GM23338 (cell line): ENCODE measurements around the gene OR1J1. TPM values are rescaled to one million over a fixed set of nuclear protein-coding genes. Genes with fewer than 3 reads are reported as not detected.

Source experiments
- ATAC-seq: fragments of 200-7000 bp; cut with Tn5 transposase; 3 replicates; pipeline ENCODE4 v1.9.1; 2020
- DNase-seq: peaks from one replicate; pipeline ENCODE4 v3.0.0-alpha.2; 2015; ENCODE audit warnings: low spot score
- H2AFZ ChIP-seq: fragments of 200-600 bp; sonication (generic); 2 replicates; pipeline ENCODE4 v1.8.0; 2016; ENCODE audit warnings: antibody characterized with exemption, mild to moderate bottlenecking, moderate library complexity
- H3F3A ChIP-seq: fragments of 200-600 bp; sonication (generic); replicated peaks from 2 replicates; pipeline ENCODE4 v1.8.0; 2017; ENCODE audit warnings: antibody characterized with exemption, mixed run types, low read depth
- H3K27ac ChIP-seq: fragments of 200-600 bp; sonication (generic); 2 replicates; pipeline ENCODE4 v1.6.1; 2016; ENCODE audit warnings: low read depth
- H3K27me3 ChIP-seq: fragments of 200-600 bp; sonication (generic); 2 replicates; pipeline ENCODE4 v1.8.0; 2016; ENCODE audit warnings: mild to moderate bottlenecking, mixed run types, moderate library complexity; ENCODE audit not compliant: insufficient read depth
- H3K36me3 ChIP-seq: fragments of 200-600 bp; sonication (generic); 2 replicates; pipeline ENCODE4 v1.8.0; 2016; ENCODE audit warnings: mild to moderate bottlenecking; ENCODE audit not compliant: insufficient read depth
- H3K4me1 ChIP-seq: fragments of 200-600 bp; sonication (generic); 2 replicates; pipeline ENCODE4 v1.8.0; 2016; ENCODE audit warnings: mild to moderate bottlenecking, moderate library complexity; ENCODE audit not compliant: insufficient read depth
- H3K4me2 ChIP-seq: fragments of 200-600 bp; sonication (generic); 2 replicates; pipeline ENCODE4 v1.7.1; 2017; ENCODE audit warnings: mixed run types
- H3K4me3 ChIP-seq: fragments of 200-600 bp; sonication (generic); 2 replicates; pipeline ENCODE4 v1.6.1; 2016; ENCODE audit warnings: mixed run types
- H3K79me2 ChIP-seq: fragments of 200-600 bp; sonication (generic); replicated peaks from 2 replicates; pipeline ENCODE4 v1.8.0; 2017; ENCODE audit warnings: mild to moderate bottlenecking; ENCODE audit not compliant: insufficient read depth
- H3K9me2 ChIP-seq: fragments of 200-600 bp; sonication (generic); 2 replicates; pipeline ENCODE4 v1.8.0; 2017; ENCODE audit not compliant: insufficient read depth
- H4K20me1 ChIP-seq: fragments of 200-600 bp; sonication (generic); replicated peaks from 2 replicates; pipeline ENCODE4 v1.8.0; 2017; ENCODE audit warnings: mild to moderate bottlenecking; ENCODE audit not compliant: insufficient read depth
- H3K27ac Mint-ChIP-seq: 2 replicates; pipeline ENCODE4 v1.8.0; 2020; ENCODE audit warnings: inconsistent platforms, mild to moderate bottlenecking, moderate library complexity, mixed read lengths
- H3K27me3 Mint-ChIP-seq: 3 replicates; pipeline ENCODE4 v1.8.0; 2022; ENCODE audit warnings: low read depth, mild to moderate bottlenecking, moderate library complexity, mixed read lengths, inconsistent platforms; ENCODE audit not compliant: insufficient read depth, poor library complexity
- H3K36me3 Mint-ChIP-seq: 3 replicates; pipeline ENCODE4 v1.8.0; 2021; ENCODE audit warnings: low read depth, mild to moderate bottlenecking, inconsistent platforms, moderate library complexity, mixed read lengths
- H3K4me1 Mint-ChIP-seq: 3 replicates; pipeline ENCODE4 v1.8.0; 2020; ENCODE audit warnings: mild to moderate bottlenecking, inconsistent platforms, mixed read lengths
- H3K4me3 Mint-ChIP-seq: 3 replicates; pipeline ENCODE4 v1.8.0; 2021; ENCODE audit warnings: moderate library complexity, mild to moderate bottlenecking, inconsistent platforms, mixed read lengths
- H3K9me3 Mint-ChIP-seq: 3 replicates; pipeline ENCODE4 v1.8.0; 2020; ENCODE audit warnings: moderate library complexity, mild to moderate bottlenecking, inconsistent platforms, mixed read lengths
- CREB1 ChIP-seq: fragments of 250-450 bp; sonication (Bioruptor Pico); IDR thresholded peaks from 2 replicates; pipeline ENCODE4 v1.5.0; 2020; ENCODE audit warnings: low read depth, mild to moderate bottlenecking, moderate library complexity
- ETS1 ChIP-seq: IDR thresholded peaks from 2 replicates; pipeline ENCODE4 v1.6.1; 2016; ENCODE audit warnings: antibody characterized with exemption
- EZH2 ChIP-seq: fragments of 200-600 bp; sonication (generic); IDR thresholded peaks from one replicate; pipeline ENCODE4 v1.8.0; 2017; ENCODE audit warnings: antibody characterized with exemption, mild to moderate bottlenecking, low read depth; ENCODE audit not compliant: unreplicated experiment
- EZH2phosphoT487 ChIP-seq: fragments of 200-600 bp; sonication (generic); IDR thresholded peaks from one replicate; pipeline ENCODE4 v1.8.1; 2018; ENCODE audit warnings: antibody characterized with exemption; ENCODE audit not compliant: unreplicated experiment
- JUNB ChIP-seq: IDR thresholded peaks from one replicate; pipeline ENCODE4 v1.6.1; 2016; ENCODE audit warnings: antibody characterized with exemption; ENCODE audit not compliant: unreplicated experiment
- NANOG ChIP-seq: IDR thresholded peaks from 2 replicates; pipeline ENCODE4 v1.6.1; 2016; ENCODE audit warnings: antibody characterized with exemption, borderline replicate concordance
- POLR2AphosphoS5 ChIP-seq: IDR thresholded peaks from 2 replicates; pipeline ENCODE4 v1.6.1; 2016; ENCODE audit warnings: antibody characterized with exemption, low read depth
- REST ChIP-seq: IDR thresholded peaks from one replicate; pipeline ENCODE4 v1.6.1; 2018; ENCODE audit warnings: antibody characterized with exemption; ENCODE audit not compliant: unreplicated experiment
- STAT1 ChIP-seq: IDR thresholded peaks from one replicate; pipeline ENCODE4 v1.6.1; 2016; ENCODE audit warnings: antibody characterized with exemption; ENCODE audit not compliant: unreplicated experiment
- ZNF114 ChIP-seq: fragments of 250-450 bp; sonication (Bioruptor Pico); IDR thresholded peaks from 2 replicates; pipeline ENCODE4 v1.5.0; 2020; ENCODE audit warnings: mild to moderate bottlenecking, moderate library complexity
- ZNF331 ChIP-seq: fragments of 250-450 bp; sonication (Bioruptor Pico); IDR thresholded peaks from 2 replicates; pipeline ENCODE4 v1.5.0; 2020; ENCODE audit warnings: low read depth, mild to moderate bottlenecking, moderate library complexity
- ZNF462 ChIP-seq: fragments of 250-450 bp; sonication (Bioruptor Pico); IDR thresholded peaks from 2 replicates; pipeline ENCODE4 v1.5.0; 2020; ENCODE audit warnings: mild to moderate bottlenecking, moderate library complexity
- polyA plus RNA-seq: library from polyadenylated mRNA; unstranded; fragments of >200 nt; fragmentation: Nextera tagmentation; extraction: Ambion mirVana; gene quantifications from 2 replicates; pipeline ENCODE4 v1.2.1, GENCODE V29; 2016
- total RNA-seq: library from RNA; depleted of rRNA; stranded (reverse); fragments of >200 nt; shearing (Covaris generic); gene quantifications from 2 replicates; pipeline ENCODE4 v1.2.3, GENCODE V29; 2014

Gene OR1J1
- total and polyA plus RNA-seq, 2 experiments from 2014 or later: not detected

GRCh38 chr9:122479062-122479461, 1.3 kb upstream of the OR1J1 start (continued):
- TF ChIP-seq REST (no peak), EZH2 (no peak), POLR2AphosphoS5 (no peak), ZNF331 (CRISPR knock-in tag) (no peak), ETS1 (no peak)

GRCh38 chr9:122477346-122477745, 380 bp downstream of the OR1J1 start:
- no peaks in the 10 kb centered on the region for H3F3A ChIP-seq
- H3K79me2 ChIP-seq: no peaks in the 10 kb centered on the region
- no peaks in the 10 kb centered on the region for H3K27me3 ChIP-seq
- no peak overlapping the region for H3K4me3 ChIP-seq
- H3K4me2 ChIP-seq: no peak overlapping the region
- no peak overlapping the region for H3K27ac ChIP-seq
- H3K4me1 ChIP-seq: no peaks in the 10 kb centered on the region
- H3K9me2 ChIP-seq: no peaks in the 10 kb centered on the region
- Mint-ChIP-seq H3K4me3 (no peak overlapping the region), H3K36me3 (no peaks in the 10 kb centered on the region; the same call in 2 of the 3 replicates), H3K27me3 (peaks cover 6% of the 10 kb centered on the region), H3K9me3 (peaks cover 89% of the 10 kb centered on the region), H3K4me1 (no peaks in the 10 kb centered on the region), H3K27ac (no peak overlapping the region)
- ATAC-seq (no peak), DNase-seq (no peak)
- no peaks in the 10 kb centered on the region for H3K36me3 ChIP-seq
- H2AFZ ChIP-seq: no peak overlapping the region
- no peaks in the 10 kb centered on the region for H4K20me1 ChIP-seq
- TF ChIP-seq CREB1 (CRISPR knock-in tag) (no peak), EZH2phosphoT487 (no peak), ZNF114 (CRISPR knock-in tag) (no peak), ETS1 (no peak), NANOG (no peak), JUNB (no peak), STAT1 (no peak), ZNF462 (CRISPR knock-in tag) (no peak), EZH2 (no peak), POLR2AphosphoS5 (no peak)
